Measurements from ENCODE around the gene PKD1.
"Not testable (repeated sequence)": the region's sequence is repeated elsewhere in the genome, so short reads cannot be mapped to it uniquely, and the experiment has no call there.

The PKD1 gene

DNA sequence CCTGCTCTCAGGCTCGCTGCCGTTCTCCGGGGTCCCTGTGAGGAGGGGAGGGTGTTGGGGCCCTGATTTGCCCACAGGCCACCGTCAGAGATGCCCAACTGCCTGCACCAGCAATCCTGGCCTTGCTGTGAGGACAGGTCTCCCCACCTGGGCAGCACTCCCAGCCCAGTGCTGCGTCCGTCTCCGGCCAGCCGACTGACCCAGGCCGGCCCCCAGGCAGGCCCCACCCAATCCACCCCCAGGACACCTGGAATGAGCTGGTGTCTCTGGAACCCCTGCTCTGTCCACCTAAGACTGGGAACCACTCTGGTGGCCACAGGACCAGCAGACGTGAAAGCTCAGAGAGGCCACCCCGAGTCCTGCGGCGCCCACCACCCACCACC is 20.1 kb downstream of the PKD1 start:
- TF ChIP-seq, protein P1, sequence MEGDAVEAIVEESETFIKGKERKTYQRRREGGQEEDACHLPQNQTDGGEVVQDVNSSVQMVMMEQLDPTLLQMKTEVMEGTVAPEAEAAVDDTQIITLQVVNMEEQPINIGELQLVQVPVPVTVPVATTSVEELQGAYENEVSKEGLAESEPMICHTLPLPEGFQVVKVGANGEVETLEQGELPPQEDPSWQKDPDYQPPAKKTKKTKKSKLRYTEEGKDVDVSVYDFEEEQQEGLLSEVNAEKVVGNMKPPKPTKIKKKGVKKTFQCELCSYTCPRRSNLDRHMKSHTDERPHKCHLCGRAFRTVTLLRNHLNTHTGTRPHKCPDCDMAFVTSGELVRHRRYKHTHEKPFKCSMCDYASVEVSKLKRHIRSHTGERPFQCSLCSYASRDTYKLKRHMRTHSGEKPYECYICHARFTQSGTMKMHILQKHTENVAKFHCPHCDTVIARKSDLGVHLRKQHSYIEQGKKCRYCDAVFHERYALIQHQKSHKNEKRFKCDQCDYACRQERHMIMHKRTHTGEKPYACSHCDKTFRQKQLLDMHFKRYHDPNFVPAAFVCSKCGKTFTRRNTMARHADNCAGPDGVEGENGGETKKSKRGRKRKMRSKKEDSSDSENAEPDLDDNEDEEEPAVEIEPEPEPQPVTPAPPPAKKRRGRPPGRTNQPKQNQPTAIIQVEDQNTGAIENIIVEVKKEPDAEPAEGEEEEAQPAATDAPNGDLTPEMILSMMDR (IDR thresholded peaks at IDR 0.05; ENCODE audit: low read depth, low read length): no peak
- in situ Hi-C loops (cut with HindIII; ENCODE audit: low sequenced_read_pairs): no loop called here
- H3K4me3 ChIP-seq (ENCODE audit: low read depth, low read length): no peak overlapping the region

DNA sequence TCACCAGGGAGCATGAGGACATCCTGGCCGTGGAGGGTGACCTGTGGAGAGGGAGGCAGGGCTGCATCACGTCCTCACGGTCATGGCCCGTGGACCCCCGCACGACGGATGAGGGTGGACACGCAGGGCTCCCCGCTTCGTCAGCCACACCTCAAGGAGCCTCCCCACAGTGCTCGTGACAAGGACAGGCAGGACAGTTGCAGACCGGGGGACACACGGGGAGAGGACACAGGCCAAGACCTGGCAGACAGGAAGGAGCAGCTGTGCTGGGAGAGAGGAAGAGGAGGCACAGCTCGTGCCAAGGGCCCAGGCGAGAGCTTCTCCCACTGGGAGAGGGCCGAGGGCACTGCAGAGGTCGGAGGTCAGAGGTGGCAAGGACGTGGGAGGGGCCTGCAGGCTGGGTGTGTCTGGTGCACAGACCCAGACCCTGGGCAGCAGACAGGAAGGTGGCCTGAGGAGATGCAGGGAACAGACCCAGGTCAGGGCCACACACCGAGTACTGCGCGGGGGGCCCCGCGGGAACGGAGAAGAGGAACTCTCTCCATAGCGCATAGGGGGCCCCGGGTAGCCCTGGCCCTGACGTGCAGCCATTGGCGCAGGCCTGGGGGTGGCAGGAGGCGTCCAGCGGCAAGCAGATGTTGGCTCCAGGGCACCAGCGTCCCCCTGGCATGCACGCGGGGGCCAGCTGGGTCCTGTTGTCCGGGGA is 20.7 kb downstream of the PKD1 start:
- H3K4me3 ChIP-seq (ENCODE audit: low read depth, low read length); in situ Hi-C loops (cut with HindIII; ENCODE audit: low sequenced_read_pairs); DNase-seq (ENCODE audit: low read depth, low spot score): not testable (repeated sequence)

More for the DNA sequence above, 20.1 kb downstream of the PKD1 start:
- DNase-seq (ENCODE audit: low read depth, low spot score): no peak

DNA sequence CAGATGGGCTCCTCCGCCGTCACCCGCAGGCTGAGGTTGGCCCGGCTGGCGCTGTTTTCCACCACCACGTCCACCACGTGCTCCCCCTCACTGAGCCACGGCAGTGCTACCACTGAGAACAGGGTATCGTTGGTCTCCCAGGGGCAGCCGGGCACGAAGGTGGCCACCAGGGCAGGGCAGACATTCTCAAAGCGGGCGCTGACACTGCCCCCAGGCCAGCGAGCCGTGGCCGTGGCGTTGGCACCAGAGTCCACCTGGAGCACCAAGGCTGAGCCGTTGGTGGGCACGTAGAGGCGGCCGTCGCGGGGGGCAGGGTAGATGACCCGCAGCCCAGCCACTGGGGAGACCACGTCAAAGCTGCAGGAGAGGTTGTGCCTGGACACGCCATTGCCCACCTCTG is 21.5 kb downstream of the PKD1 start:
- DNase-seq (ENCODE audit: low read depth, low spot score); H3K4me3 ChIP-seq (ENCODE audit: low read depth, low read length); in situ Hi-C loops (cut with HindIII; ENCODE audit: low sequenced_read_pairs): not testable (repeated sequence)

DNA sequence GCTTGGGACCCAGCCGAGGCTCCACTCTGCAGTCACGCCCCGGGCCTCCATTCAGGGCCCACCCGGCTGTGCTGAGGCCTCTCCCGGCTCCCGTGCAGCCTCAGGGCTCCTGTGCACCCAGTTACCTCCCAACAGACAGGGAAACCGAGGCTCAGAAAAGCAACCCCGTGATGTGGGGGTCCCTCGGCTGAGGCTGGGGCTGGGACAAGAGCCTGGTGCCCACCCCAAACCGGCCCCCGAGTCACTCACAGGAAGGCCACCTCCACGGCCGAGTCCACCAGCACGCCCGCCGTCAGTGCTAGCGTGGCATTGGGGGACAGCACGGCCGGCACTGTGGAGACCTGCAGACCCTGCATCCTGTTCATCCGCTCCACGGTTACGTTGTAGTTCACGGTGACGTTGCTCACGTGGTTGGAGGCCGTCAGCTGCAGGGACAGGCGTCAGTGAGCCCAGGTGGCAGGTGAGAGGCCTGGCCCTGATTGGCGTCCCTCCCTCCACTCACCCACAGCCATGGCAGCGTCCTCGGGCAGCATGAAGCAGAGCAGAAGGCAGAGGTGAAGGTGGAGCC is 23.1 kb downstream of the PKD1 start:
- in situ Hi-C loops (cut with HindIII; ENCODE audit: low sequenced_read_pairs); DNase-seq (ENCODE audit: low read depth, low spot score); H3K4me3 ChIP-seq (ENCODE audit: low read depth, low read length): not testable (repeated sequence)

DNA sequence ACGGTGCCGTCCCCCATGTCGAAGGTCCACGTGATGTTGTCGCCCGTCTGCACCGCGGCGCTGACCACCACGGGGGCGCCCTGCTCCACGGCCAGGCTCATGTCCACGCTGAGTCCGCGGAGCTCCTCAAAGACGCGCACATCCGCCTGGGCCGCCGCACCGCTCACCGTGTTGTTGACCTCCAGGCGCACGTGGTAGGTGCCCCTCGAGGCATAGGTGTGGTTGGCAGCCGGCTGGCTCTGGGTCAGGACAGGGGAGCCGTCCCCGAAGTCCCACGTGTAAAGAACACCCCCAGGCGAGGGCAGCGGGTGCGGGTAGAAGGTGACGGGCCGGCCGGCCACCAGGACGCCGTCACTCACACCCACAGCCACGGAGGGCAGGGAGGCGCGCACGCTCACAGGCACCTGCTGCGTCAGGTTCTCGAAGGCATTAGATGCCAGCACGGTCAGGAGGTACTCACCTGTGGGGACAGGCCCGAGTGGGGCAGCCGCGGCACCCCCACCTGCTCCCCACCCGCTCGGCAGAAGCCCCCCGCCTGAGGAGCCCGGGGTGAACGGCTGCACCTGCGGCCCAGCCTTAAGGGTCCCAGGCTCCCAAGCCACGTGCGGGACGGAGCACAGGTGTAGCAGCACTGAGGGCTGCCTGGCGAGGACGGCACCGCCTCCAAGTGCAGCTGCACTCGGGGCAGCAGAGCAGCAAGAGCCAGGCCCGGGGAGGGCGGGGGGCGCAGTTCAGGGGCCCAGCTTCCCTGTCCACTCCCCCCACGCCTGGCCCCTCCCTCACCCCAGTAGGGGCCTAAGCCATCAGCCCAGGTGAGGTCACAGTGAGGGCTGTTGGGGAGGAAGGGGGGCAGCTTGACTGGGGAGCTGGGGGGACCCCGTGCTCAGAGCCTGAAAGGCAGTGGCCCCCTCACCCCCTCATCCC is 24.0 kb downstream of the PKD1 start:
- DNase-seq (ENCODE audit: low read depth, low spot score); H3K4me3 ChIP-seq (ENCODE audit: low read depth, low read length); in situ Hi-C loops (cut with HindIII; ENCODE audit: low sequenced_read_pairs): not testable (repeated sequence)

DNA sequence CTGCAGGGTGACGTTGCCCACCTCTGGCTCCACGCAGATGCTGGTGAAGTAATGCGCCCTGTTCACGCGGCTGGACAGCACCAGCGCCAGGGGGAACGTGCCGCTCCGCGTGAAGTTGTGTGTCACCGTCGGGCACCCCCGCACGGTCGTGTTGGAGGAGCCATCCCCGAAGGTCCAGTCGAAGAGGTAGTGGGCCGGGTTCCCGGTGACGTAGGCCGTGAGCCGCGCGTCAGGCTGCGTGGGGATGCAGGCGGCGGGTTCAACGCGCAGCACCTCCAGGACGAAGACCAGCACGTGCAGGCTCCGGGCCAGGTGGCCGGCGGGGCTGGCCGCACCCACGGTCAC is 24.7 kb downstream of the PKD1 start:
- H3K4me3 ChIP-seq (ENCODE audit: low read depth, low read length); DNase-seq (ENCODE audit: low read depth, low spot score); in situ Hi-C loops (cut with HindIII; ENCODE audit: low sequenced_read_pairs): not testable (repeated sequence)

DNA sequence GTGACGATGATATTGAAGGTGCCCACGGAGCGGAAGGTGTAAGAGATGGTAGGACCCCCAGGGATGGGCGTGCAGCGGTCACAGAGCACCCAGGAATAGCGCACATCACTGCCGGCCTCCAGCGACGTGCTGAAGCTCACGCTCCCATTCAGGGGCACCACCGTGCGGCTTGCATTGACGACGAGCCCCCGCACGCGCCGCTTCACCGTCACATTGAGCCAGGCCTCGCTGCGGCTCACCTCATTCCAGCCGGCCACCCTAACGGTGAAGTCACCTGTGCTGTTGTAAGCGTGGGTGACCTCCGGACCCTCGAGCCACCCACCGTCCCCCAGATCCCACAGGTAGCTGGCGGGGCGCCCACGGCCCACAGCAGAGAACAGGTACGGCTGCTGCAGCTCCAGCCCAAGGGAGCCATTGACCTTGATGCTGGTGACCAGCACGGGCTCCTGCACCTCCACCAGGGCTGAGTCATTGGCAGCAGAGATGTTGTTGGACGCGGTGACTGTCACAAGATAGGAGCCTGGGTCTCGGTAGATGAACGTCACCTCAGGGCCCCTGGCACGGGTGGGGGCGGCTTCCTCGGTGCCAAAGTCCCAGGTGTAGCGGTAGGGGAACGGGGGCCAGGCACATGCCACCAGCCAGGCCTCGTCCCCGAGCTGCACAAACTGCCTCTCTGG is 25.2 kb downstream of the PKD1 start:
- in situ Hi-C loops (cut with HindIII; ENCODE audit: low sequenced_read_pairs); H3K4me3 ChIP-seq (ENCODE audit: low read depth, low read length); DNase-seq (ENCODE audit: low read depth, low spot score): not testable (repeated sequence)

DNA sequence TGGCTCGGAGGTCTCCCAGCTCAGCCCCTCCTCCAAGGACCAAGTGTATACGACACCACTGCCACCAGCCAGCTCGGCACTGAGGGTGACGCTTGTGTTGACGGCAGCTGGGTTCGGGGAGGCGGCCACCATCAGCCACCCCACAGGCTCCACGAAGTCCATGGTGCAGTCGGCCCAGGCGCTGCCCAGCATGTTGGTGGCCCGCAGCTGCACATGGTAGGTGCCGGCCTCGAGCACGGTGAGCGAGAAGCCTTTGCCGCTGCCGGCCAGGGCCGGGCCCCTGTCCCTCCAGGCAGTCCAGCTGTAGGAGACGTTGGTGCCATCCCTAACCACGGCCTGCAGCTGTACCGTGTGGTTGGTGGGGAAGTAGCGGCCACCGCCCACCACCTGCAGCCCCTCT is 25.8 kb downstream of the PKD1 start:
- DNase-seq (ENCODE audit: low read depth, low spot score); in situ Hi-C loops (cut with HindIII; ENCODE audit: low sequenced_read_pairs): not testable (repeated sequence)

DNA sequence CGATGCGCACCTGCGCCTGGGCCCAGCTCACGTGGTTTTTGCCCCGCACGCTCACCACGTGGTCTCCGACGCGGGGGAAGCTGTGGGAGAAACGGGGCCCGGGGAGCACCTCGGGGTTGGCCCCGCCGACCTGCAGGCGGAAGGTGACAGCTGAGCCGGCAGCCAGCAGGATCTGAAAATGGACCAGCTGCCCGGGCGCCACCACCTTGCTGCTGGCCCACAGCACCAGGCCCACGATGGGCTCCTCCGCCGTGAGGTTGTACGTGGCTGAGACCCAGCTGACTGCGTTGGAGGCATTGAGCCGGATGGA is 26.5 kb downstream of the PKD1 start:
- DNase-seq (ENCODE audit: low read depth, low spot score); in situ Hi-C loops (cut with HindIII; ENCODE audit: low sequenced_read_pairs); H3K4me3 ChIP-seq (ENCODE audit: low read depth, low read length): not testable (repeated sequence)

More for the DNA sequence above, 25.8 kb downstream of the PKD1 start:
- not testable (repeated sequence) for H3K4me3 ChIP-seq (ENCODE audit: low read depth, low read length)

DNA sequence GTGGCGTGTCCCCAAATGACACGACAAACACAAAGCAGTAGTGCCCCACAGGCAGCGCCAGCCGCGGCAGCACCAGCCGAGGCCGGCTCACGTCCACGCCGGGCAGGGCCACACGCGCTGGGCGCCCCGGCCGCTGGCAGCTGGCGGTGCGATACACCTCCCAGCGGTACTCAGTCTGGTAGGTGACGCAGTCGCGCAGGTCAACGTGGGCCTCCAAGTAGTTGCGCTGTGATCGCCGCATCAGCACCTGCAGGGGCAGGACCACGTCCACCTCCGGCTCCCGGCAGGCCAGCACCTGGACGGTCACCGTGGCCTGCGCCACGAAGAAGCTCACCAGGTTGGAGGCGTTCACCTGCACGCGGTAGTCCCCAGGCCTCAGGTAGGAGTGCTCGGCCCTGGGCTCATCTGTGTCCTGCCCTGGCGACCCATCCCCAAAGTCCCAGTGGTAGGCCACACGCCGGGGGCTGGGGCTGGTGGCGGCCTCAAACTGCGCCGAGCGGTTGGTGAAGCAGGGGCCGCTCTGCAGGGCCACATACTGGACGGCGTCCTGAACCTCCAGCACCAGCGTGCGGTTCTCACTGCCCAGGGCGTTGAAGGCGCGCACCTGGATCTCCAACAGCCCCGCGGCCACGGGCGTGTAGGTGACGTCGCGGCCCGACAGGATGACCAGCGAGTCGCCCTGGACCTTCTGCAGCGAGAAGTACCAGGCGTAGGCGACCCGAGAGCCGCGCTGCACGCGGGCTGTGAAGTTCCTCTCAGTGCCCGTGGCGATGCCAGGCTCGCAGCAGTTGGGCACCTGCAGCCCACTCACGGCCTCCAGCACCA is 27.0 kb downstream of the PKD1 start:
- DNase-seq (ENCODE audit: low read depth, low spot score); in situ Hi-C loops (cut with HindIII; ENCODE audit: low sequenced_read_pairs); H3K4me3 ChIP-seq (ENCODE audit: low read depth, low read length): not testable (repeated sequence)

DNA sequence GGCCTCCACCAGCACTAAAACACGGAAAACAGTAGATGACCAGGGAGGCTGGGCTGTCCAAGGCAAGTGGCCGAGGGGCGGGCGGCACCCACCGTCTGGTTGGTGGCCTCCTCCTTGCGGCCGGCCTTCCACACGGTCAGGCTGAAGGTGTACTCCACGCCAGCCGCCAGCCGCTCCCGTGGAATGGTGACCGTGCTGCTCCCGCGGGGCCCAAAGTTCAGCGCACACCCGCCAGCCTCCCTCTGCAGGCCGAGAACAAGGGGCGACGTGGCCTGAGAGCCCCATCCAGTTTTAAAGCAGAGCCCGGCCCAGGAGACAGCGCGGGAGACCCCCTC is 27.9 kb downstream of the PKD1 start:
- DNase-seq (ENCODE audit: low read depth, low spot score); H3K4me3 ChIP-seq (ENCODE audit: low read depth, low read length); in situ Hi-C loops (cut with HindIII; ENCODE audit: low sequenced_read_pairs): not testable (repeated sequence)

DNA sequence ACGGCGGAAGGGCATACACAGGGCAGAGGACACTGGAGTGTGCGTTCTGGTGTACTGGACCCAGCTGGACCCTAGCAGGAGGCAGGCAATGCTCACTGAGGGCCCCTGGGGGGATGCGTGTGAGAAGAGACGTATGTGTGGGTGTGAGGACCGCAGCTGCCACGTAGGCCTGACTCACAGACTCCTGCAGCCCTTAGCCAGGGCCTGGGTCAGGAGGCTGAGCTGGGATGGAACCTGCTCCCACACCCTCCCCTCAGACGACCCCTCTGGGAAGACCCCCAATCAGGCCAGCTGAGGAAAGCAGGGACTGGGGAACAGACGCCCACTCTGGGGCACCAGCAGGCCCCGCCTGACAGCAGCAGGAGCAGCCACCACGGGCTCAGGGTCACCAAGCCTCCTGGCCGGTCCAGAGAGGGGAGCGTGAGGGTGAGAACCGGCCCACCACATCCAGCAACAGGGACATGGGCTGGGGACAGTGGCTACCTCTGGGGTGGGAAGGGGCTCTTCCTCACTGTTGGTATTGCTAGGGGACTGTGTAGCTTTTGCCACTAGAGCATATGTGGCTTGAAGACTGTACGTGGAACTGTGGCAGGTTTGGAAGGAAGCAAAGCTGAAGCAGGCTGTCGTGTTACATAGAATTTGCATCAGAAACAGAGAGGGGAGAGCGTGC is 28.4 kb downstream of the PKD1 start:
- H3K4me3 ChIP-seq (ENCODE audit: low read depth, low read length); in situ Hi-C loops (cut with HindIII; ENCODE audit: low sequenced_read_pairs): not testable (repeated sequence)
- DNase-seq (ENCODE audit: low read depth, low spot score): peak; percentile 46

DNA sequence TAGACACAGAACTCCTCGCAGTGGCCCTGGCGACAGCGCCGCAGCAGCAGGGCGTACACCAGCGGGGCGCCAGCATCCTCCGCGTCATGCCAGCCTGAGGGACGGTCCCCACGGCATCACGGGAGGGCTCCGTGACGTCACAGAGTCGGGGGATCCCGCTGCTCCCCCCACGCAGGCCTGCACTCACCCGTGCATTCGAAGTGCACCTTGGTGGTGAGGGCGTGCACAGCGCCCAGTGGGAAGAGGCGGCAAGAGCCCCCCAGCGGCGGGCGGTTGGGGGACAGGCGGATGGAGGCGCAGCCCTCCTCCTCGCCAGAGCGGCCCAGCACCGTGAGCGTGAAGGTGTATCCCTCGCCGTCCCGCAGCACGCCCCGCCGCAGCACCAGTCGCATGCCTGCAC is 29.5 kb downstream of the PKD1 start:
- in situ Hi-C loops (cut with HindIII; ENCODE audit: low sequenced_read_pairs); H3K4me3 ChIP-seq (ENCODE audit: low read depth, low read length); DNase-seq (ENCODE audit: low read depth, low spot score): not testable (repeated sequence)

DNA sequence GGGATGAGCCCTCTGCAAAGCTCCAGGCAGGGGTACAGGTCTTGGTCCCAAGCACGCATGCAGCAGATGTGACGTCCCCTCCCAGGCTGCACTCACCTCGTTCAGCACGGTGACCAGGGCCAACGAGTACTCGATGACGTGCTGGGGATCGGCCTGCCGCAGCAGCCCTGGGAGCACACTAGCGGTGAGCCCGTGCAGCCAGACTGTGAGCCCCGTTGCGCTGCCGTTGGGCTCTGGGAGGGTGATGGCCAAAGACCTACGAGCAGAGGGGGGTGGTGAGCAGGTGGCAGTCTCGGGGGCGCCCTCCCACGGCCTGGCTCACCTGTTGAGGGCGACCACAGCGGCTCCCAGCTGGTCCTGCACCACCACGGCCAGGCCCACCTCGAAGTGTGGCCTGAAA is 29.9 kb downstream of the PKD1 start:
- DNase-seq (ENCODE audit: low read depth, low spot score); H3K4me3 ChIP-seq (ENCODE audit: low read depth, low read length); in situ Hi-C loops (cut with HindIII; ENCODE audit: low sequenced_read_pairs): not testable (repeated sequence)

DNA sequence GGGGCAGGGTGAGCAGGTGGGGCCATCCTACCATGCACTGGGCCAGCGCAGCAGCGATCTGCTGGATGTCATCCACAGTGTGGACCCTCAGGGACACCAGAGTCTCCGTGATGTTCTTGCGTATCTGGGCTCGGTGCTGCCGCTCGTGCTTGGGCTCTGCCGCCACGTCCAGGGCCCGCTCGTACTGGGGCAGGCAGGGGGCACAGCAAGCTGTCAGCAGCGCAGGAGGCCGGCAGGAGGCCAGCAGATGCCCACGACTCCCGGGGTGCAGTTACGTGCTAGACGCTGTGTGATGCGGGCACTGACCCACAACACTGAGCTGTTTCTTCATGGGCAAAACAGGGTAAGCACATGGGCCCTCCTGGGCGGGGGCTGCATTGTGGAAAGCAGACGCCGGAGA is 30.4 kb downstream of the PKD1 start:
- in situ Hi-C loops (cut with HindIII; ENCODE audit: low sequenced_read_pairs); DNase-seq (ENCODE audit: low read depth, low spot score): not testable (repeated sequence)

More for the DNA sequence above, 30.4 kb downstream of the PKD1 start:
- H3K4me3 ChIP-seq (ENCODE audit: low read depth, low read length): not testable (repeated sequence)
